NCI-H2196 treated with DMSO at 0.1 percent for 48 hours (cell line): ENCODE data around the gene HHAT.
"Not testable (repeated sequence)": the region's sequence is repeated elsewhere in the genome, so short reads cannot be mapped to it uniquely, and the experiment has no call there.

Source experiments
- DNase-seq: peaks from one replicate; lab custom pipeline; 2025; ENCODE audit not compliant: unreplicated experiment; lab: John Stamatoyannopoulos, UW

Gene HHAT

DNA sequence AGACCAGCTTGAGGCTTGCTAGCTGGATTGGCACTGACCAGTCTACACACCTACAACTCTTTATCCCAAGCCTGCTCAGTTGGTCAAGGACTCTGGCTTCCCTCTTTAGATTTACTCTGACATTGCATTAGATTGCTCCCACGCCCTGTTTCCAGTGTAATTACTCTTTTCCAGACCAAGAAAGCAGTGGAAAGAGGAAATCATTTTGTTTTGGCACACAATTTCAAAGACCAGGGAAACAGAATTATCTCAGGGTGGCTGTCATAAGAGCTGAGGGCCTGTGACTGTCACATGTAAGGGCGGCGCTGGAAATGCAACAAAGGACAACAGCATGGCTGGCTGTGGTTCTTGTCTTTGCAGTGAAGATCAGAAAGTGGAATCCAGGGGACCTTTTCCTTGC lies 302.7 kb downstream of the HHAT start:
- DNase-seq: no peak

DNA sequence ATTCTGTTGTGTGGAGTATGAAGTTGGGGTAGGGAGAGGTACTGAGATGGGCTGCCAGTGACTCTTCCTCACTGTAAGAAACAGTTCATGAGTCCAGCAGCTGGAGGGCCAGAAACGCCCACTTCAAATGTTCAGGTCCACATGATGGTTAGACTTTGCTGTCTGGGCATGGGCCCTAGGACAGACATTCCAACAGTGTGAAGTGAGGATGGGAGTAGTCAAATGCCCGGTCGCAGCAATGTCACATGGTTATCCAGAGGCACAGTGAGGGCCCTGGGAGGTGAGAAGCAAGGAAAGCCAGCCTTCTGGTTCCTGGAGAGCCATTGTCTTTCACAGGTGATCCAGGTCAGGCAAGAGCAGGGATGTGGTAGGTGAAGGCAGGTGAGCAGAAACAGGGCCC lies 304.4 kb downstream of the HHAT start:
- DNase-seq: no peak

GRCh38 chr1:210633636-210634035 lies 304.9 kb downstream of the HHAT start:
- peak; percentile 35 for DNase-seq

- DNase-seq: peak; percentile 27
These were observed 306.4 kb downstream of the HHAT start for GRCh38 chr1:210635108-210635507.

GRCh38 chr1:210641582-210641981 lies 312.9 kb downstream of the HHAT start:
- no peak for DNase-seq

GRCh38 chr1:210645582-210646257 lies 317.0 kb downstream of the HHAT start:
- no peak for DNase-seq

- no peak for DNase-seq
These were observed 317.5 kb downstream of the HHAT start for GRCh38 chr1:210646258-210646616.

DNA sequence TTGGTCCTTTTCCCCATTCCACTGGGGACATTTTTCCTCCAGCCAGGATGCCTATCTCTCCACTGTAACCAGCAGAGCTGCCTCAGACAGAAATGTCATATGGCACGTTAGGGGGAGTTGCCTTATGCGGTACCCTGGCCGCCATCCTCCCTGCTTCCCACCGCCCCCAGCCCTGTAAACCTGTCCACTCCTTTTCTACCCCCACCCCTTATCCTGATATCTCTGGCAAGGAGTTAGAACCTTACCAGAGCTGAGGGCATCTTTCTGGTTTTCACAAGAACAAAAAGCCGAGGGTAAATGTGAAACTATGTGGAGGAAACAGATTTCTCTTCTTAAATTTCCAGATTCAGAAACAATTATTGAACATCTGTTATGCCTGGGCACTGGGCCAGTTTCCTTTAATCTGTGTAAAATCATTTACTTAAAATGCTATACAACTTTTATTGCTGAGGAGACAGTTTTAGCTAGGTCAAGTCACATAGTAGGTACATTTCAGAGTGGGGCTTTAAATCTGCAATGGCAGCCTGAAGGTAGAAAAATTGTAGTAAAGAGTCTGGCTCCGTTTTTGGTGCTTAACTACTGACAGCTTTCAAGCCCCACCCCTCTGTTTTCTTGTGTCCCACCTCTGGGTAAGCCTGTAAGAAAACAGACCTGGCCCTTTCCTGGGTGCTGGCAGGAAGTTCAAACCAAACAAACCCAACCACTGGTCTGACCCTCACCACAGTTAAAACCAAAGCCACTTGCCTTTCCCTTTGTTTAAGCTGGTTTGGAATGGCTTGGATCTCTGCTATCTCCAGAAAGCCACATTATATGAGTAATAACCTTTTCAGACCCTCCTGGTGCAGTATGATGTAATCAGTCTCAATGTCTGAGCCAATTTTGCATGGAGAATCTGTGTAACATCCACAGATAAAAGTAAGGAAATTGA lies 319.0 kb downstream of the HHAT start:
- DNase-seq: no peak

DNA sequence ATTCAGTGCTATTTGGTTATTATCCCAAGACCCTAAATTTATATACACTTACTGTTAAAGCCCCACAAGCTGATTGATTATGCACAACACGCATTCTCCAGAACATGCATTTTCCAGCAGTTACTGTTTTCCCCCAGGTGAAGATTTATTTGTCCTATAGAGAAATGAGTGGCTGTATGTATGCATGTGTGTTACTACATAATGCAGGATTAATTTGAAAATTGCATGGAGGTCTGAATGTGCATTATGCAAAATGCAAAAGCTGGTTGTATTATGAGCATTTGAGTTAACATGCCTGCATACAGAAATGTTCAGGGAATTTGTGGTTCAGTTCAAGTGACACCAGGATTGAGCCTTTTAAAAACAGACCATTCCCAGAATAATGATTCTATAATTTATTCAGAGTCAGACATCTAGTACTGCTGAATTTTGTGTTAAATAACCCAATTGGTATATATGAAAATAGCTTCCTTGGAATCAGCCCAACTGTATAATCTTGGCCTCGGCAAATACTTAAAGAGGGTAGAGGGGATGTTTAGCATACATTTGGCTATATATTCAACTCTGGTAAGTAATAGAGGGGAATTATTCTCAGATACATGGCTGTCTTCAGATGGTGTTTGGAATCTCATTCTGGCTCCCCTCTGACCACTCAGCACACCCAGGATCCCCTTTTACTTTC lies 320.0 kb downstream of the HHAT start:
- DNase-seq: no peak

DNA sequence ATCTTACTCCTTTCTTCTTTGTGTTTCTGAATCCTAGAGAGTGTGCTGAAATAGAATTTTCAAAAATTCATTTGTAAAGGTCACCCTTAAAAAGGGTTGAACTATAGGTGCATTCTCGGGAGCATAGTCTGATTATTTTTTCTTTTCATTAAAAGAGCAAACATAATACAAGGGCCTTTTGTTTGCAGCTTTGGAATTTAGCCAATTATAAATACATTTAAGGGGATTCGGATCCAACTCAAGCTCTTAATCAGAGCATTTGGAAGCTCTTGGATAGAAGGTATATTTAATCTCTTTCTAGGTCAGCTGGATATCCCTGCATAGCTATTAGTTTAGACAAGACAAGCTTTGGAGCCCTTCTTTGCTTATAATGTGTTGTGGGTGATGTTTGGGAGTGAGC lies 321.7 kb downstream of the HHAT start:
- no peak for DNase-seq

DNA sequence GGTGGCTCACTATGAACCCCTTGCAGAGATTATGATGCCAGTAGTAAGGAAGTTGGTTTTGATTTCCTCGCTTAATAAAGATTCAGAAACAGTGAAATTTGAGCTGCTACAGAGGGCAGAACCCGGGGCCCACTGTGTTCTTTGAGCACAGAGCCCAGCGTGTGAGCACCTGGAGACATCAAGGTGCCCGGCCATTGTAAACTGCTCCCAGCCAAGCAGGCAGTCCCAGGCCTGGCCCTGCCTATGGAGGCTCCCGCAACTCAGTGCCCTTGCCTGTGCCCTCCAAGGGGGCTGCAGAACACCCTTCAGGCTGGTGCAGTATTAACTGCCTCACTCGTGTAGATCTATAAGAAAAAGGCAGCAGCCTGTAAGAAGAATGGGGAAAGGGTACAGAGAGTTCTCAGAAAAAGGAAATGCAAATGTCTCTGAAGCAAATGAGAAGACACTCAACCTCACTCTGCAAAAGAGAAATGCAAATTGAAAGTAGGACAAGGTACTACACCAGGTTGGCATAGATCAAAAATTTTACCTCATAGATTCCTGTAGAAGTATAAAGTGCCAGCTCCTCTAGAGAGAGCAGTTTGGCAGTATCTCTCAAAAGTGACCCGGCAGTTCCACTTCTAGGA lies 323.7 kb downstream of the HHAT start:
- DNase-seq: no peak

DNA sequence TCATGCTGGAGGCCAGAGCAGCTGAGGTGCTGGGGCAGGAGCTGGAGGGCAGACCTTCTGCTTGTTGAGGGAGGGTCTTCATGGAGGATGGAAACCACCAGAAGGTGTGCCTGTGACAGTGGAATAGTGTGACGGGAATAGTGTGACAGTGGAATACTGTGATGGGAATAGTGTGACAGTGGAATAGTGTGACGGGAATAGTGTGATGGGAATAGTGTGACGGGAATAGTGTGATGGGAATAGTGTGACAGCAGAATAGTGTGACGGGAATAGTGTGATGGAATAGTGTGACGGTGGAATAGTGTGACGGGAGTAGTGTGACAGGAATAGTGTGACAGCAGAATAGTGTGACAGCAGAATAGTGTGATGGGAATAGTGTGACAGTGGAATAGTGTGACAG lies 325.1 kb downstream of the HHAT start:
- no peak for DNase-seq

GRCh38 chr1:210654176-210654981 lies 325.7 kb downstream of the HHAT start:
- DNase-seq: no peak

- DNase-seq: no peak
These were observed 326.8 kb downstream of the HHAT start for GRCh38 chr1:210655511-210655910.

DNA sequence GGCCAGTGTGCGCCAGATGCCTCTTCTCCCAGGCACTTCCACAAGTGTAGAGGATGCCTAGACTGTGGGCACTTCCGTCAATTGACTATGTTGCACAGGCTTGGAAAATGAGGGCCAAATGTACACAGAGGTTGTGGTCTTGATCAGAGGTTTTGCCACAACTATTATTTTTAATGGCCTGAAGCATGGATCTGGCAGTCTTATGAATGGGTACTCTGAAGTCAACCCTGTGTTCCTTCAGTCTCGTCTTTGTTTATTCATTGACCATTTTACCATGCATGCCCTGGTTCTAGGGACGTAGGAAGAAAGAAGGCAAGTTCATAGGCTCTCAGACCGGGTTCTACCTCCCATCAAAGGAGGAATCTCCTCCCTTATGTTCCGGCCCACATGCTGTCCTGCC lies 329.1 kb downstream of the HHAT start:
- no peak for DNase-seq

DNA sequence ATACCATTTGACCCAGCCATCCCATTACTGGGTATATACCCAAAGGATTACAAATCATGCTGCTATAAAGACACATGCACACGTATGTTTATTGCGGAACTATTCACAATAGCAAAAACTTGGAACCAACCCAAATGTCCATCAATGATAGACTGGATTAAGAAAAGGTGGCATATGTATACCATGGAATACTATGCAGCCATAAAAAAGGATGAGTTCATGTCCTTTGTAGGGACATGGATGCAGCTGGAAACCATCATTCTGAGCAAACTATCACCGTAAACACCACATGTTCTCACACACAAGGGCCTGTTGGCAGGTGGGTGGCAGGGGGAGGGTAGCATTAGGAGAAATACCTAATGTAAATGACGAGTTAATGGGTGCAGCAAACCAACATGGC lies 332.8 kb downstream of the HHAT start:
- not testable (repeated sequence) for DNase-seq

DNA sequence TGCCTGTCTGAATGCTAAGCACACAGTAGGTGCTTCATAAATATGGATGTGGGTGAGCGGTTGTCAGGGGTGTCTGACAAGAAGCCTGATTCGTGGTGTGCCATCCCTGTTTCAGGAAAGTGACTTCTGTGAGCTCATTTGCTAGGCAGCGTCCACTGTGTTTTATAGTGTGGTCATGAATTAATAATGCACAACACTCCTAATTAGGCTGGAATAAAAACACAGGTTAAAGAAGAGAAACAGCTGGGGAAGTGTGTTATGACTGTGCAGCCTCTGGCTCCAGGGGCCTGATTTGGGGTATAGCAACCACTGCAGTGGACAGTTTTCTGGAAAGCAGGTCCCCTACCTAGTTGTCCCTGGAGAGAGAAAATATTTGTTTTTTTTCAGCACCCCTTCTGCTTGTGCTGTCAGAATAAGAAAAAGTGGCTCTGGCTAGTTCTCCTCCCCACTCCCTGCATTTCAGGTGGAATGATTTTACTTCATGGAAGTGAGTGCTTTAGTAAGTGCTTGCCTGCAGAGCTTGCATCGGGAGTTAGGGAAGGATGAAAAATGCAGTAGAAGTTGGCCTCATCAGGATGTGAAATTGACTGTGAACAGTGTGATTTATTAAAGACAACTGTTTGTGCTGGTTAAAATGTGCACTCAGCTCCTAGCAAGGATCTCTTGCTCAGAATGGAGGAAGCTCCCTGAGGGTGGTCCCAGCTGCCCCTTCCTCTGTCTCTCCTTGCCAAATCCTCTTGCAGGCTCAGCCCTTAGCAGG lies 333.8 kb downstream of the HHAT start:
- DNase-seq: no peak

- peak; percentile 46 for DNase-seq
These were observed 335.2 kb downstream of the HHAT start for GRCh38 chr1:210663730-210664573.

- DNase-seq: no peak
These were observed 341.2 kb downstream of the HHAT start for GRCh38 chr1:210669951-210670350.
